Hindlimb muscle (tissue), 1 donor: ENCODE data around the gene NTF3. TPM values are rescaled to one million over a fixed set of nuclear protein-coding genes. Genes with fewer than 3 reads are reported as not detected.

ENCODE experiments used
- DNase-seq: peaks from one replicate; pipeline ENCODE4 v3.0.0-alpha.2; 2013
- polyA plus RNA-seq: library from polyadenylated mRNA; unstranded; fragments of 120-200 nt; gene quantifications from one replicate; pipeline ENCODE4 v1.2.1, GENCODE V29; 2013; ENCODE audit not compliant: insufficient read length

The NTF3 gene
- polyA plus RNA-seq, 1 donor: 2.4 TPM

DNA sequence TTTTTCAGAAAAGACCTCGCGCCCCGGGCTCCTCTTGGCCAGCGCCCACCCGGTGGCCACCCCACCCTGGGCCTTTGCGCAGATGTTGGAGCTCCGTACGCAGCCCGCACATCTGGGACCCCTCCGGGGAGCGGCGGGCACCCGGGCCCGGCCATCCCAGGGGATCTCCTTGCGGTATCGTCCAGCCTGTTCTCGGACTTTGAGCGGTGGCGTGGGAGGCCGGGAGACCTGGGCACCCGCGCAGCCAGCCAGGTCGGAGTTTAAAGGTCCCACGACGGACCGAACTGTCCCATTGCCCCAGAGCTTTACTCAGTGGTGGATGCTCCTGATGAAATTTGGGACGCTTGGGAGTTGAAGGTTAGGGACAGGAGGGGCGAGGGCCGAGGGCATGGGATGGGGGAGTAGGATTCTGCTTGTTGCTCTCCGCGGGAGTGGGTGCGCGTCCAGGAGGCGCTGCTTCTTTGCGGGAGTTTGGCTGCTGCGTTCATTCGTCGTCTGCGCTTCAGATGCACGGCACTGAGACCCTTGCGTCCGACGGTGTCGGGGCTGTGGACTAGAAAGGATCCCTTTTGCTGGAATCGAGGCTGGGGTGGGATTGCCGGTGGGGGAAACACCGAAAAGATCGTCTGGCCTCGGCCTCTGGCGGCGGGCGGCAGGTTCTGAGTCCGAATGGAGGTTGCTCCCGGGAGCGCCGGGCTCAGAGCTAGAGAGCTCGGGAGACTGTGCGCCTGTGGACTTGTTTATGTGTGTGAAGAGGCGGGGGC lies 1.4 kb downstream of the NTF3 start:
- DNase-seq: no peak

DNA sequence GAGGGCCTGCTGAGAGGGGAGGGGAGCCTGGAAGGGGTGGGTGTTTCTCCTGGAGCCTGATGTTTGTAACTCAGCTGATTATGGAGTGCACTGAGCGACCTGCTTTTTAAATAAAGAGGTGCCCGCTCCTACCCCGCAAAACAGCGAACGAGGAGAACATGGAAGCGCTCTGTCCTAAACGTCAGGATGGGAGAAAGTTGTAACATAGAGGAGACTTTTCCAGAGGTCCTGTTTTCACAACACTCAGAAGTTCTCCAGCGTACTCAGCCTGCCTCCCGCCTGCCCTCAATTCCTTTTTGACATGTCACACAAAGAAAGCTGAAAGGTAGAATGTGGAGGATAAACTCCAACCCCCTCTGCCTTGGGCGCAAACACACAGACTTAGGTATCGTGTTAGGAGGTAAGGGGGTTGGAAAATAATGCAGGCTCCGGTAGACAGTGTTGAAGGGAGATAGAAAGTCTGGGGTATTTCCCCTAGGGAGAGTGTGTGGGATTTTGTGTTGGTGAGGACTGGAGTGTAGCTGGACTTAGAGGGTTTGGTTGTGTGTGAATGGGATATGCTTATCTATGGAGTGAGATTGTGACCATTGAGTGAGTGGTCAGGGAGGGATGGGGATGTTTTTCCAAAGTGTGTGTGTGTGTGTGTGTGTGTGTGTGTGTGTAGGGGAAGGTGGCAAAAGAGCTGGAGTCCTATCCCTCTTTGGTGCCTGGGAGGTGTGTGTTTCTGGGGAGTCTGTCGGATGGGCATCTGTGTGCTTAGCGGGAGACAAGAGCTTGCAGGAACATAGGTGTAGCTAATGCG lies 2.1 kb downstream of the NTF3 start:
- DNase-seq: no peak

DNA sequence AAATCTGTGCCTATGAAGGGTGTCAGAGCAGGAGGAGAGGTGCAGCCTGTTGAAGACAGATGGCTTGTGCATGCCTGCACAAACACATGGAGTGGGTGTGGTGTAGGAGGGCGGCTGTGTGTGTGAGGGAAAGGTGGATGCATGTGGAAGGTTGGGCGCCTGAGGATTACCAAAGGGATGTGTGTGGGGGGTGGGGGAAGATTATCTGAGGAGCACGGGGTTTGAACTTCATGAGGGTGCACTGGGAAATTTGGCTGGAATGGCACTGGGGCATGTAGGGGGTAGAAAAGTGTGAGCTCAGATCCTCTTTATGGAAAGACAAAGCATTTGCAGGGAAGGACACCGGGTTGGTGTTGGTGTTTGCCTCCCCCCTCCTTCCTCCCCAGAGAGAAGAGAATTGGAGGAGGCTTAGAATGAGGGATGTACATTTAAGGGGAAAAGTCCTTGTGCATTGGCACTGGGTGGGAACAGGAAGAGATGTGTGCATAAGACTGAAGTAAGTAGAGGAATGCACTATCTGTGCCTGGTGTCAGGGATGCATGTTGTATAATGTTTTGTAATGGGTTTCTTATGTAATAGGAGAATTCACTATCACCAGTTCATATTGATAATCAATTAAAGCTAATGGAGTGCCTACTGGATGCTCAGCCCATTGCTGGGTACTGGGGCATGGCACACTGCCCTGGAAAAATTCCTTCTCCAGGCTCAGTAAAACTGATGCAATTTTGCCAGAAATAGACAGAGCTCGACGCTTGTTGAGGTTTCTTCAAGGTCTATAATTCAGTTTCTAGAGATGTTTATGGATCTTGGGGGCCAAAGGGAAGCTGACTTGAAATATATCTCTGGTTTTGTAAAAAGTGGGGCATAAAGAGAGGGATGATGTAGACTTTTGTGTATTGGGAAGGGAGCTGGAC lies 3.0 kb downstream of the NTF3 start:
- no peak for DNase-seq

DNA sequence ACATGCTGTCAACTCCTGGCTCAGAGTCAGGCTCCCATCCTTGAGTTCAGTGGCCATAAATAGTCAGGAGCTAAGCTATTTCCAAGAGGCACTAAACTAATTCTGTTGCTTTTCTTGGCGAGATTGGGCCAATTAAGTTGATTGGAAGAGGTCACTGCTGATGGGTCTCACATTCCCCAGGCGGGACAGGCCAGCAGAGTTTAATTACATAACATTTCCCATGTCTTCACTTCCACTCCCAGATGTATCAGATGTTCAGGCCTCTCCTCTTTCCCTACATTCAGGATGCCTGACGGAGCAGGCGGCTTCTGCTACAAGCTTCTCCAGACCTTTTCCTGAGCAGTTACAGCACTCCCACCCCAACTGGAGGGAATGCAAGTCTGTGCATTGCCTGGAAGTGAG lies 5.3 kb downstream of the NTF3 start:
- no peak for DNase-seq

DNA sequence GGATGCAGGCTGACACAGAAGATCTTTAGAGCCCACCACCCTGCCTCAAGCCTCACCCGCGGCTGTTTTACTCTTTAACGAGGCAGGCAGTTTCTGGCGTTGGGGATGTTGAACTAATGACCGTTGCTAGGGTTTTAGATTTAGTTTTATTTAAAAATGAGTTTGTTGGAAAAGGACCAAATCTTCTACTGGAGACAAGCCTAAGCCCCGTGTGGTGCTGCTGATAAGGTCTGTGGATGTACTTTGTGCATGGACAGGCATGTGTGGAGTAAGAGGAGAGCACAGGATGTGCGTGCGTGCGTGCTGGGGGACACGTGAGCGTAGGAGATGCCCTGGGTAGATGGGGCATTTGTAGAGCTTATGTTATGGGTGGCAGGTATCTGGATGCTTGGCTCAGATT lies 5.7 kb downstream of the NTF3 start:
- DNase-seq: no peak

DNA sequence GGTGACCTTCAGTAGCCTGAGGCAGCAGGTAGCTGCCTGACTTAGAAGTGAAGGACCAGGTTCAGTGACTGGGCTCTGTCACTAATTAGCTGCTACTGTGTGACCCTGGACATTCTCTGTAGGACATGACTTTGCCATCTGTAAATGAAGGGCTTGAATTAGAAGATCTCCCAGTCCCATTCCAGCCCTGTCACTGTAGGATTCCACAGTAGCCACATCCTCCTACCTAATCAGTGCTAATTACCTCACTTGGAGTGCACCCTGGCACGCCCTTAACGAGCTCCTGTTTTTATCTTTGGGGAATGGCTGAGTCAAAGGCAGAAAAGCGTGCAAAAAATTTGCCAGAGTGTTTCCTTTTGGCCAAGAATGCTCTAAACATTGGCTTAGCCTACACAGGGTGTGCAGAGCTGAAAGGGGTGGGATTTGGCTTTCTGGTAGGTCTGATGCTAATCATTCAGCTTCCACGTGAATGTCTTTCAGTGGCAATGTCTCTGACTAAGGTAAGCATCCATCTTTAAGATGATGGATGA lies 6.8 kb downstream of the NTF3 start:
- DNase-seq: no peak

DNA sequence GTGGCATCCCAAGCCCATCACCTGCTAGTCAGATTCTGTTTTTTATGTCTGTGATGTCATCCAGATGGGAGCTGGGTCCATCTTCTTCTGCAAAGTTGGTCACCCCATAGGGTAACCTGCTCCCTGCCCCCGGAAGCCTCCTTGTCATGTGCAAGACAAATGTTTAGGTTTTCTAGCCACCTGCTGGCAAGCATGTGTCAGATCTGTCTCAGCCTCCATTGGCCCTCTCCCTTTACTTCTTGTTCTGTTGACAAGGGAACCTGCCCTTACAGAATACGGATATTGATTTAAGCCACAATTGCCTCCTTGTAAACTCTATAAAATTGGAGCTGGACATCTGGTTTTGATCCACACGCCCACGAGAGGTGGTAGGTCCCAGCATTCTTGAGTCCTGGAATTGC lies 7.5 kb downstream of the NTF3 start:
- DNase-seq: no peak

DNA sequence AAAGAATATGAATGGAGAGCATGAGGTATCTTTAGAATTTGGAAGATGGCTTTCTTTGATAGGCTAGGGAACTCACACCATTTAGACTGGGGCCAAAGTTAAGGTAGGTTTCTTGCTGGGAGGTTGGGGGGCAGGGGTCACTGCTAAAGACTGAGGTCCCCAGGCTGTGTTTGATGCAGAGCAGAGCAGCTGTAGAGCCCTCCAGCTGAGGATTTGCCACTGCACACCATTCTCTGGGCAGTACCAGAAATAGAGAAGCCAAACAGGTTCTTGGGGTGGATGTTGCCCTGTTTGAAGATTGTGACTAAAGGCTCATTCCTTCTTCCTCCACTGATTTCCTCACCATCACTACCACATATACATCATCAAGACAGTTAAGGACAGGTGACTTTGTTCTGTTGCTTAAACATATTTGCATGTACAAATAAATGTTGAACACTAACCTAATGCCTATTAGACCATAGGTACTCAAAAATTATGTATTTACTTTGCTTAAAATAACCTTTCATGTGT lies 7.9 kb downstream of the NTF3 start:
- DNase-seq: no peak

DNA sequence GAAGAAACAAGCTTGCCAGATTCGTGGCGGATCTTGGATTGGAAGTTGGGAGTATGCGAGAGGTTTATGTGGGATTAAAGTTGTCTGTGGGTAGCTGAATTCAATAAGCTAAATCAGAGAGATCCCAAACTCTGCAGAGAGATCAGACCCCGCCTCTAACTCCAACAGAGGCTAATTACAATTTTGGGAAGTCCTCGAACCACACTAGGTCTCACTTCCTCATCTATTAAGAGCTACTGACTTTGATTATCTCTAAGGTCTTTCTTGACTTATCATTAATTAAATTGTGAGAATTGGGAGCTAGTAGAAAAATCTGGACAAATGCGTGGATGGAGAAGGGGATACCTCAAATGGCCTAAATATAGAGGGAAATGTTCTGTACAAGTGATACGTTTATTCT lies 9.1 kb downstream of the NTF3 start:
- no peak for DNase-seq

DNA sequence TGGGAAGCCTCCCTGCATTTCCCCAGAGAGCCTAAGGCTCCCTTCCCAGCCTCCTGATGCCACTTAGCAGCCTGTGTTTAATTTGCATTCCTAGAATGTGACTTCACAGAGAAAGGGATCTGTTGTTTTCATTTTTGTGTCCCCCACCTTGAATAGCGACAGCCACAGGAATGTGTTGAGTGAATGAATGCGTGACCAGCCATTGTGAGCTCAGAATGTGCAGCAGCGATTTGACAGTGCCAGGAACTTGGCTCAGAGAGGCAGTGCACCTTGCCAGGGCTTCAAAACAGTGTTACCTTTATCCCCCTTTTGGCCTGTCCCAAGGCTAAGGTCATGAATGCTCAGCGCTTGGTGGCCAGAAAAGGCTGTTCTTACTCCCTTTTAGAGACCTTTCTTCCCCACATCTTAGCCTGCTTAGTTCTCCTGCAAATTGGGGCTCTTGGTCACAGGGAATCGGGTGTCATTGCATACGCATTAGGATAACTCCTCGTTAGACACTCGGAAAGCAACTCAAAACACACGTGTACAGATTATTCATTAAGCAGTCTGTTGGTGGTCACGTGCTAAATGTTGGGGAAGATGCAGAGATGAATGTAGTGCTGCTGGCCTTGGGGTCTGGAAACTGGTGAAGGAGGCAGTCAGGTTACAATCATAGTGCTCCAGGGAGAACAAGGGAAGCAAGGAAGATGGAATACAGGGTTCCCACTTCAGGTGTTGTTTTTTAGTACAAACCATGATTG lies 9.8 kb downstream of the NTF3 start:
- DNase-seq: no peak

DNA sequence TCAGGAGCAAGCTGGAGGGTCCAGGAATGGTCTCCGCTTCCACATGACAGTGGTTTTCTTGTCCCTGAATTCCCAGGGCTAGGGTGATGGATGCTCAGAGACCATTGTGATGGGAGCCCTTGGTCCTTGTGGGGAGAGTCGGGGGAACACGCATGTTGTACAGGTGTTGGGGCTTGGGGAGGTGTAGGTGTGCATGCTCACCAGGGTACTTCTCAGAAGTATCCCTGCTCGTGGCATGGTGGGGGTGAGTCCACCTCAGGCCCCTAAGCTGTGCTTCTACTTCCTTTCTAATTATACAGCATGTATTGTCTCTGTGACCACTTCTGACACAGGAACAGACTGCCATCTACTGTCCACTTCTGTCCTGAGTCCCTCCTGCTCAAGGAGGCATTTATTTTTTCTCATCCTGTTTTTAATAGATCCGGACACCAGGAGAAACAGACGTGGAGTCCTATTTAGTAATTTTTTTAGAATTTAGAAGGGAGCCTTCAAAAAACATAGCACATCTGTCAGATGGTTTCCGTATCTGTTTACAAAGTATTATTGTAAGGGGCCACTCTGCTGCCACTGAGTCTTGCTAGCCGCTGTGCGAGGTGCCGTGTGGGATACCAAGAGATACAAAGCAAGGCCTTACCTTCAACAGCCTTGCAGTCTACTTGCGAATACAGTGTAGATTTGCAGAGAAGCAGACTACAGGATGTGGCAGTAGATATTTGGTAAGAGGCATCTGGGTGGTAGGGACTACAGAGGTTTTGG lies 10.5 kb downstream of the NTF3 start:
- no peak for DNase-seq

DNA sequence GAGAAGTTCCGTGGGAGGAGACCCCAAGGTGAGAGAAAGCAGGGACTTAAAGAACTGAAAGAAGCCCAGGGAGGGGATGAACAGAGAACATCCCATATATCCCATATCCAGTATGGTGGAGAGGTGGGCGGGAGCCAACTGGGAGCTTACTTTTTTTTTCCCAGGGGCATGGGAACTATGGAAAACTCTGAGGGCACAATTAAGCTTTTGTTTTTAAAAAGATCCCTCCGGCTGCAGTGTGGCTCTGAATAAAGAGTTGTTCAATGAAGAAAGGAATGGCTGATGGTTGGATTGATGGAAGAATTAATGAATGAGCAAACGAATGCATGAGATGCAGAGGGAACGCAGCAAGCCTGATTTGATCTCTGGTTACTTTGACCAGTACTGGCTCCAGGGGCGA lies 12.6 kb downstream of the NTF3 start:
- DNase-seq: no peak

DNA sequence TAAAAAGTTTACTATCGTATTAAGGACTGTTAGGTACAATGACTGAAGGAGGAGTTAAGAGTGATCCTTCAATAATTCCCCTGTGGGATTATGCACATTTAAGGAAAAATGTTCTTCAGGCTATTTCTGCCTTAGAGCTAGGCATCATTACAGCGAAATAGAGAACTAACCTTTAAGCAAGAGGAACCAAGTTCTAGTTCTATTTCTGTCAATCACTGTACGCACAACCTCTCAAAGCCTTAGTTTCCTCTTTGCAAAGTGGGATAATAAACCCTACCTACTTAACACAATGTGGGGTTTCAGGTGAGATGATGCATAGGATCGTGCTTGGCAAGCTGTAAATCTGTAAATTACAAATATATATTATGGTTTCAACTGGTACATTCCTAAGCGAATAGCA lies 15.4 kb downstream of the NTF3 start:
- no peak for DNase-seq

DNA sequence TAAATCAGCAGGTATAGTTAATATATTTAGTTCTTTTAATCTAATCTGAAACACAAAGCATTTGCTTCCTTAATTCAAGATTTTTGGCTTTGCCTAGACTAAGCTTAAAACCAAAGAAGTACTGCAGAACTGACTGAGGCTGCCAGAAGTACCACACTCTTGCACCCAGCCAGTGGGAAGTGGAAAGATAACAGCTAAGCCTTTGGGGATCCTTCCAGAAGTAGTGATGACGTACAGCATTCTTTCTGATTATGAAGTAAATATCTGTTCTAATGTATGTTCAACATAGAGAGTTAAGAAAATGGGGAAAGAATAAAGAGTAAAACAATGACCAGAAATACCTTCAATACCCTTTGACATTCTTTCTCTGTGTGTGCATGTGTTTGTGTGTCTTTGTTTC lies 19.3 kb downstream of the NTF3 start:
- DNase-seq: no peak

DNA sequence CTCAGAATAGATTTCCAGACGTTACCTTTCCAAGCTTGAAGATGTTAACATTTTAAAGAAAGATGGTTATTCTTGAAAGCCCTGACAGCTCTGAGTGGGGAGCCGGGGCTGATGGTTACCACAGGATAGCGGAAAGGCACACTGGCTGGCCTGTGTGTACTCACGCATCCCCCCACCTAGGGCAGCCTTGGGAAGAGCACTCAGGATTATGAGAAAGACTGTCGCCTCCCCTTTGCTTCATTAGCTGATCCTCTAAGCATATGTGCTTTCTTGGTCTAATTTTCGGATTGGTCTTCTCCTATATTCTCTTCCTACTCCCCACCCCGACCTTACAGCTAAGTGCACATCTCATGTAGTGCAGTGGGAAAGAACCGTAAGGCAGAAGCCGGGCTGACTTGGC lies 20.7 kb downstream of the NTF3 start:
- DNase-seq: no peak

DNA sequence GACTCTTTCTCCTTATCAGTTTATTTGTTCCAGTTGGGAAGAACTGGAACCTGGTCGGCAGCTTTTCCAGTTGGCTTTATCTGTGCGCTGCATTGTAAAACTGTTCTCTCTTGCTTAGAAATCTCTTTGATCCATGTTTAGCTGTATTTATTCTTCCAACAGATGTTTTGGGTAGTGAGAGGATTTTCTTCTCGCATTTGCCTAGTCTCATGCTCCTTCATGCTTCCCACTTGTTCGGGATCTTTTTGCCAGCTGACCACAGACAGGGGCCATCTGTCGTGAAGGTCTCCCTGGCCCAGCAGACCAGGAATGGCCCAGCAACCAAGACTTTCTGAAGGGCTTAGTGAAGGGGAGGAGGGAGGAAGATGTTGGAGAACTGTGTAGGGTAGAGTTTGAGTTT lies 21.6 kb downstream of the NTF3 start:
- no peak for DNase-seq

DNA sequence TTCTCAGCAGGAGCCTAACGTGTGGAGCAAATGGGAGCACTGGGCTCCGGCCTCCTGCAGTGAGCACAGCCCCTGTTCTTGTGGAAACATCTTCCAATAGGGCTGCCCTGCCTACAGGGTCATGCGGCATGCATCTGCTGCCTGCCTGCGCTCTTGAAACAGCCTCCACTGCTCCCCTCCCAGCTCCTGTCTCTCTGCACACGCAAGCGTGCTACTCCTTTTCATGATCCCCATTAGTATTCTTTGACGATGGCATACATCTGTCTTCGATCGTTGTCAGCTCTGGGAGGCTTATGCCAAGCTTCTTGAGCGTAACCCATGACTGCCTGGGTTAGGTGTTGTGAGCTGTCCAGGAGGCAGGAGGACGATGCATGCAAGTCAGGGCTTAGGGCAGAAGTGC lies 23.1 kb downstream of the NTF3 start:
- no peak for DNase-seq

DNA sequence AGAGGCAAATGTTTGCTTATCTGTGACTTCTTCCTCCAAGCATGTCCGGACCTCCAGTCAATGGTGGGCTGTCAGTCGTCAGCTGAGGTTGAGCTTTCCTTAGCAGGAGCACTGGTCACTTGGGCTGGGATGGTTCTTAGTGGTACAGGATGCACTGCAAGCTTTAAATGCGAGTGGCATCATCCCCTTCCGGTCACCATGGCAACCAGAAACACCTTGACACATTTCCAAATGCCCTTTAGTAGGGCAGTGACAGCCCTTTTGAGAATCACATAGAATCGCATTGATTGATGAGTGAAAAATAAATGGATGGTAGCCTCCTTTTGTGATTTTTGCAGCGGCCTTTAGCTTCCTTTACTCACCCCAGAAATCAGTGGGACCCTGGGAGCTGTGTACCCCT lies 24.1 kb downstream of the NTF3 start:
- no peak for DNase-seq

DNA sequence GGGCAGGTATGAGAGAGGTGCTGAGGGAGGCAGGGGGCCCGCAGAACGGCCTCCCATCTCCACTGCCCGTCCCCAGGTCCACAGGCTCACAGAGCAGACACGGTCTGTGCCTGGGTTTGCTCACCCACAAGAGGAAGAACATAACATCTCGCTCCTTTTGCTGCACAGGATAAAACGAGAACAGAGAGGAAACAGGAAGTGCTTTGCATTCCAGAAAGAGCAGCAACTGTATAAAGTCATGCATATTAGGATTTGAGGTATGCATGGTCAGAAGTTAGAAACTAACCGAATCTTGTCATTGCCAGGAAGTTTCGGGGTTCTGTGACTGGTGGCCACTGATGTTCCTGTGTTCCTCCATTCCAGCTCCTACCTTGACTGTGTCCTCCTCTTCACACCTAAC lies 25.0 kb downstream of the NTF3 start:
- DNase-seq: no peak

DNA sequence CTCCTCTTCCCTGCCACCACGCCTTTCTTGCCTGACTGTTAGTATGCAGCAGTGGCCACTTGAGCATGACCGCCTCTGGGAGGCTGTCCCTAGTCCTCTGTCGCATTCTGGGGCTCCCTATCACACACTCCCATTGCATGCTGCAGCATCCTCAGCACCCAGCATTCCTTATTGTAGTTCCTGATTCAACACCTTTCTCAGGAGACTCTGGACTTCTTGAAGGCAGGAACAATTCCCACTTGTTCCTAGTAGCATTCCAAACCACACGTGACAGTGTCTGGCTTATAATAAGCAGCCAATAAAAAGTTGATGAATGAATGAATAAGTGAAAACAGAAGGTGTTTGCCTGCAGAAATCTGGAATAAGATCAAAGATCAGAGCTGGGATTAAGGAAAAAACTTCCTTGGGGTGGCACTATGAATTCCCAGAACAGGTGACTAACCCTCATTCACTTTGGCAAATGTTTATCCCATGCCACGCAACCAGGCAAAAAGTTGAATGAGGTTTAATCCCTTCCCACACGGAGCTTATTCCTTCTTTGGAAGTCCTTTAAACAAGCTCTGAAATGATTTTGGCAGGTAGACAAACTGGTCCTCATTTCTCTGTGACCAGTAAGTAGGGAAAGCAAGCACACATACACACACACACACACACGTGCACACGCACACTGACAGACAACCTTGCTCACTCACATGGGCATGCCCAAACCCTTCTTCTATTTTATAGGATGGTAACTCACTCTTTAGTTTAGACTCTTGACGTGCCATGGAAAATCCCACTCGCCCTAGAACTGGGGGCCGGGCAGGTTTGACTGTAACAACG lies 26.5 kb downstream of the NTF3 start:
- DNase-seq: no peak
